HCT116 (cell line): Measurements from ENCODE around the gene ALDOC. TPM values are rescaled to one million over a fixed set of nuclear protein-coding genes. Genes with fewer than 3 reads are reported as not detected.

Source experiments
- ATAC-seq: fragments of 200-7000 bp; cut with Tn5 transposase; 2 replicates; pipeline ENCODE4 v1.9.1; 2020; ENCODE audit warnings: mild to moderate bottlenecking, moderate library complexity
- BruUV-seq: library from RNA; stranded (reverse); fragments of 400-500 nt; replicated peaks from 2 replicates; lab custom pipeline; 2021; lab: Mats Ljungman, UMichigan
- CTCF ChIA-PET: fragments of 300-600 bp; sonication (Branson Sonifier 250); formaldehyde crosslinking; loops from one replicate; lab custom pipeline; 2021; ENCODE audit warnings: antibody characterized with exemption; lab: Charles Lee
- POLR2A ChIA-PET: fragments of 300-600, 350-600 bp; sonication (Branson Sonifier 250); formaldehyde crosslinking; loops from one replicate; lab custom pipeline; 2021; ENCODE audit warnings: antibody characterized with exemption; lab: Charles Lee
- RAD21 ChIA-PET, 2 experiments: fragments of 300-600 bp; sonication (Branson Sonifier 250); formaldehyde crosslinking; loops; one replicate each; lab custom pipeline; 2023; ENCODE audit warnings: low total read pairs in 2 of 2; ENCODE audit not compliant: uncharacterized antibody in 2 of 2, unreplicated experiment in 2 of 2, low non-redundant PET in 1 of 2; lab: Charles Lee
- DNase-seq: peaks from one replicate; pipeline ENCODE4 v3.0.0-alpha.2; 2010; ENCODE audit warnings: low read depth, low spot score
- H2AFZ ChIP-seq: fragments of 200-600 bp; shearing (Covaris generic), sonication (generic); 2 replicates; pipeline ENCODE4 v1.6.1; 2017; ENCODE audit warnings: low read depth, mixed run types, mixed read lengths, antibody characterized with exemption, low read length; ENCODE audit not compliant: poor library complexity, severe bottlenecking
- H3K27ac ChIP-seq: 2 replicates; pipeline ENCODE4 v1.5.1; 2012; ENCODE audit warnings: low read depth, low read length
- H3K27me3 ChIP-seq: fragments of 200-600 bp; sonication (generic); 2 replicates; pipeline ENCODE4 v1.6.1; 2016; ENCODE audit warnings: mixed run types, low read length, mixed read lengths; ENCODE audit not compliant: insufficient read depth
- H3K36me3 ChIP-seq, 2 experiments: fragments of 200-500 bp in 1 of 2; fragments of 200-600 bp in 1 of 2; sonication (Bioruptor generic) in 1 of 2; sonication (generic) in 1 of 2; 2 replicates each; pipeline versions ENCODE4 v1.5.1 to v1.6.1; 2014 to 2016; ENCODE audit warnings: low read length in 2 of 2, inconsistent platforms in 1 of 2, mixed read lengths in 1 of 2, mixed run types in 1 of 2; ENCODE audit not compliant: insufficient read depth in 2 of 2, control insufficient read depth in 1 of 2
- H3K4me1 ChIP-seq, 2 experiments: fragments of 200-600 bp in 1 of 2; sonication (generic) in 1 of 2; 2 replicates each; pipeline versions ENCODE4 v1.5.1 to v1.6.1; 2012 to 2017; ENCODE audit warnings: low read length in 2 of 2, inconsistent platforms in 1 of 2, mild to moderate bottlenecking in 1 of 2, mixed read lengths in 1 of 2, mixed run types in 1 of 2, moderate library complexity in 1 of 2; ENCODE audit not compliant: insufficient read depth in 2 of 2, control insufficient read depth in 1 of 2
- H3K4me2 ChIP-seq: fragments of 200-600 bp; sonication (generic); 2 replicates; pipeline ENCODE4 v1.6.1; 2017; ENCODE audit warnings: mixed run types, low read length, mixed read lengths
- H3K4me3 ChIP-seq, 2 experiments: fragments of 200-600 bp in 1 of 2; sonication (generic) in 1 of 2; replicated peaks in 1 of 2; 2 replicates each; pipeline ENCODE4 v1.5.1; 2011 to 2016; ENCODE audit warnings: low read length in 2 of 2, control low read depth in 1 of 2, low read depth in 1 of 2, mild to moderate bottlenecking in 1 of 2, mixed read lengths in 1 of 2, mixed run types in 1 of 2
- H3K79me2 ChIP-seq: fragments of 200-600 bp; sonication (generic); 2 replicates; pipeline ENCODE4 v1.6.1; 2017; ENCODE audit warnings: mild to moderate bottlenecking, mixed run types, low read length, moderate library complexity, mixed read lengths; ENCODE audit not compliant: insufficient read depth
- H3K9ac ChIP-seq: fragments of 200-600 bp; sonication (generic); 2 replicates; pipeline ENCODE4 v1.6.1; 2016; ENCODE audit warnings: low read length, mixed read lengths
- H3K9me2 ChIP-seq: fragments of 200-600 bp; sonication (generic), shearing (Covaris generic); 2 replicates; pipeline ENCODE4 v1.6.1; 2017; ENCODE audit warnings: mixed run types, mild to moderate bottlenecking, moderate library complexity; ENCODE audit not compliant: insufficient read depth
- H3K9me3 ChIP-seq, 2 experiments: fragments of 200-500 bp in 1 of 2; fragments of 200-600 bp in 1 of 2; sonication (Bioruptor generic) in 1 of 2; sonication (generic) in 1 of 2; 2 replicates each; pipeline ENCODE4 v1.6.1; 2014 to 2017; ENCODE audit warnings: low read length in 2 of 2, mixed read lengths in 2 of 2, inconsistent platforms in 1 of 2, low read depth in 1 of 2, mild to moderate bottlenecking in 1 of 2, mixed run types in 1 of 2, moderate library complexity in 1 of 2; ENCODE audit not compliant: control insufficient read depth in 1 of 2, insufficient read depth in 1 of 2
- H4K20me1 ChIP-seq: fragments of 200-600 bp; sonication (generic), shearing (Covaris generic); 2 replicates; pipeline ENCODE4 v1.6.1; 2017; ENCODE audit warnings: mixed run types, mild to moderate bottlenecking, moderate library complexity; ENCODE audit not compliant: insufficient read depth
- CBX3 ChIP-seq: IDR thresholded peaks from 2 replicates; pipeline ENCODE4 v1.6.1; 2012; ENCODE audit warnings: low read depth
- CEBPB ChIP-seq: IDR thresholded peaks from 2 replicates; pipeline ENCODE4 v1.6.1; 2012; ENCODE audit warnings: low read depth
- ELF1 ChIP-seq: IDR thresholded peaks from 2 replicates; pipeline ENCODE4 v1.6.1; 2012; ENCODE audit warnings: low read depth, borderline replicate concordance
- EZH2 ChIP-seq: fragments of 200-600 bp; sonication (generic); IDR thresholded peaks from 2 replicates; pipeline ENCODE4 v1.6.1; 2017; ENCODE audit warnings: antibody characterized with exemption, mixed run types
- EZH2phosphoT487 ChIP-seq: fragments of 200-600 bp; IDR thresholded peaks from 2 replicates; pipeline ENCODE4 v1.6.1; 2018; ENCODE audit warnings: antibody characterized with exemption, borderline replicate concordance
- FOSL1 ChIP-seq: IDR thresholded peaks from 2 replicates; pipeline ENCODE4 v1.6.1; 2012; ENCODE audit warnings: low read depth
- JUND ChIP-seq: IDR thresholded peaks from 2 replicates; pipeline ENCODE4 v1.6.1; 2012
- RAD21 ChIP-seq: IDR thresholded peaks from 2 replicates; pipeline ENCODE4 v1.6.1; 2012; ENCODE audit warnings: low read depth, mild to moderate bottlenecking
- SIN3A ChIP-seq: IDR thresholded peaks from 2 replicates; pipeline ENCODE4 v1.6.1; 2012; ENCODE audit warnings: low read depth
- SRF ChIP-seq: IDR thresholded peaks from 2 replicates; pipeline ENCODE4 v1.6.1; 2012; ENCODE audit warnings: low read depth
- TCF7L2 ChIP-seq: IDR thresholded peaks from 2 replicates; pipeline ENCODE4 v1.7.0; 2011; ENCODE audit warnings: borderline replicate concordance, inconsistent platforms; ENCODE audit not compliant: insufficient read depth, insufficient read length; ENCODE audit errors: extremely low read depth
- ZFX ChIP-seq: fragments of 450-650 bp; IDR thresholded peaks from 2 replicates; pipeline ENCODE4 v1.6.1; 2017
- ZNF274 ChIP-seq: fragments of 200-500 bp; sonication (Bioruptor generic); IDR thresholded peaks from 2 replicates; pipeline ENCODE4 v1.6.1; 2014; ENCODE audit warnings: mild to moderate bottlenecking, low read depth, low read length, inconsistent platforms
- intact Hi-C: fragments of 100-400 bp; cut with micrococcal nuclease; formaldehyde crosslinking; loops from 2 replicates; pipeline ENCODE4 v1.10.0; 2022
- total RNA-seq: library from RNA; stranded (reverse); gene quantifications from one replicate; pipeline ENCODE4 v1.2.1, GENCODE V29; 2021; ENCODE audit not compliant: unreplicated experiment
- TF ChIP-seq, protein P1 (sequence below), 3 experiments: fragments of 200-600 bp in 1 of 3; sonication (generic) in 1 of 3; IDR thresholded peaks in 2 of 3; conservative IDR thresholded peaks in 1 of 3; 2 replicates each; pipeline ENCODE4 v1.5.1; 2012 to 2017; ENCODE audit warnings: low read depth in 2 of 3, low read length in 2 of 3, antibody characterized with exemption in 1 of 3, borderline replicate concordance in 1 of 3, control low read depth in 1 of 3, mild to moderate bottlenecking in 1 of 3, mixed read lengths in 1 of 3, mixed run types in 1 of 3, moderate library complexity in 1 of 3; ENCODE audit not compliant: insufficient read depth in 1 of 3
- TF ChIP-seq, protein P2 (sequence below): IDR thresholded peaks from 2 replicates; pipeline ENCODE4 v1.6.1; 2012

The ALDOC gene
- total RNA-seq, 1 experiment from 2014 or later = 82.8 TPM

DNA sequence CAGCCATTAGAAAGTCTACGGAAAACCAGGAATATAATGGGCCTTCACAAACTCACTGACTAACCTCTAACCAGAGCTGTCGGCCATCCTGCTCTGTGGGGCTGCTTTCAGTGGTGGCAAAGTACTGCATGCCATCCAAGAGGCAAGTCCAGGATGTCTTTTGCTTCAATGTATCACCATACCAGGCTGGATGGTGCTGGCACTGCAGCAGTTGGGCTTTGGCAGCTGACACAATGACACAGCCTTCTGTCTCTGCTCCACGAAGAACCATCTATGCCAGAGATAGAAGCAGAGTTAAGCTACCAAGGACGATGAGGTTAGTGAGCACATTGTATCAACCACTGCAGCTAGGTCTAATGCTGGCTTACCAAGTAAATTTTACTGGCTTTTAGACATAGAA lies 47.0 kb upstream of the ALDOC start:
- intact Hi-C loops = no loop called here
- CTCF ChIA-PET = interaction anchor here (1.4 kb wide), 1 partner anchor 11 kb away, joined by 3 read pairs; no protein-coding TSS in a partner anchor
- Histone ChIP-seq H3K4me2 (no peak overlapping the region), H3K27ac (no peak overlapping the region), H3K27me3 (no peaks in the 10 kb centered on the region), H2AFZ (no peak overlapping the region), H3K9ac (no peak overlapping the region), H3K4me1 (no peaks in the 10 kb centered on the region), H3K36me3 (peaks cover 69% of the 10 kb centered on the region in 2 experiments), H3K9me2 (no peaks in the 10 kb centered on the region), H3K9me3 (no peaks in the 10 kb centered on the region), H3K4me3 (no peak overlapping the region), H4K20me1 (no peaks in the 10 kb centered on the region), H3K79me2 (no peaks in the 10 kb centered on the region)
- ATAC-seq (no peak), DNase-seq (no peak)
- BruUV-seq = no TSS peak
- RAD21 ChIA-PET = no interaction called here
- POLR2A ChIA-PET = no interaction called here
- TF ChIP-seq, protein P1, sequence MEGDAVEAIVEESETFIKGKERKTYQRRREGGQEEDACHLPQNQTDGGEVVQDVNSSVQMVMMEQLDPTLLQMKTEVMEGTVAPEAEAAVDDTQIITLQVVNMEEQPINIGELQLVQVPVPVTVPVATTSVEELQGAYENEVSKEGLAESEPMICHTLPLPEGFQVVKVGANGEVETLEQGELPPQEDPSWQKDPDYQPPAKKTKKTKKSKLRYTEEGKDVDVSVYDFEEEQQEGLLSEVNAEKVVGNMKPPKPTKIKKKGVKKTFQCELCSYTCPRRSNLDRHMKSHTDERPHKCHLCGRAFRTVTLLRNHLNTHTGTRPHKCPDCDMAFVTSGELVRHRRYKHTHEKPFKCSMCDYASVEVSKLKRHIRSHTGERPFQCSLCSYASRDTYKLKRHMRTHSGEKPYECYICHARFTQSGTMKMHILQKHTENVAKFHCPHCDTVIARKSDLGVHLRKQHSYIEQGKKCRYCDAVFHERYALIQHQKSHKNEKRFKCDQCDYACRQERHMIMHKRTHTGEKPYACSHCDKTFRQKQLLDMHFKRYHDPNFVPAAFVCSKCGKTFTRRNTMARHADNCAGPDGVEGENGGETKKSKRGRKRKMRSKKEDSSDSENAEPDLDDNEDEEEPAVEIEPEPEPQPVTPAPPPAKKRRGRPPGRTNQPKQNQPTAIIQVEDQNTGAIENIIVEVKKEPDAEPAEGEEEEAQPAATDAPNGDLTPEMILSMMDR (IDR thresholded peaks at IDR 0.05 in 2 of 3, conservative IDR thresholded peaks at IDR 0.05 in 1 of 3; ENCODE audit: borderline replicate concordance in 1 of 3, insufficient read depth in 1 of 3, low read depth in 2 of 3, low read length in 2 of 3) = no peak
- no peak for TF ChIP-seq TCF7L2

DNA sequence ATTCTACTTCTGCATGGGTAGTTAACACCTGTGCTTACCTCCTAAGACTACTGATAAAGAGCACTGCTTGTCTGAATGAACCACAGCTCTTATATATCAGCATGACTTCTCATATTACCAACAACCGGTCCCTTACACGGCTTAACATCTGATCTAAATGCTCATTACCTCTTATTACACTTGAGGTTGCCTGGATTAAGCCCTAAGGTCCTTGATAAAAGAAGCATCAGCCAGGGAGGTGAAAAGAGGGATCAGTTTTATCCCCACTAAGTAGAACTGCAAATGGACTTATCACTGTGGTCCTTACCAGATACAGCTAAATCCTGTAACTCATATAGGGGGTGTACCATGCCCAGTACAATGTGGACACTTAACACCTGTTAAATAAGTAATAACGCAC lies 45.5 kb upstream of the ALDOC start:
- RAD21 ChIA-PET = no interaction called here
- intact Hi-C loops = no loop called here
- DNase-seq (no peak), ATAC-seq (no peak)
- H3K9me2 ChIP-seq = no peaks in the 10 kb centered on the region
- no peaks in the 10 kb centered on the region for H4K20me1 ChIP-seq
- H3K4me2 ChIP-seq = no peak overlapping the region
- no peaks in the 10 kb centered on the region for H3K79me2 ChIP-seq
- H3K4me3 ChIP-seq = no peak overlapping the region
- CTCF ChIA-PET = no interaction called here
- TF ChIP-seq SIN3A = no peak
- TF ChIP-seq TCF7L2 = no peak
- TF ChIP-seq RAD21 = no peak
- no peak for TF ChIP-seq CEBPB
- TF ChIP-seq EZH2 = no peak
- no peak for TF ChIP-seq CBX3
- no peak for TF ChIP-seq EZH2phosphoT487
- TF ChIP-seq ZFX = no peak
- TF ChIP-seq, protein P1 (IDR thresholded peaks at IDR 0.05 in 2 of 3, conservative IDR thresholded peaks at IDR 0.05 in 1 of 3; ENCODE audit: borderline replicate concordance in 1 of 3, insufficient read depth in 1 of 3, low read depth in 2 of 3, low read length in 2 of 3) = no peak
- no peak for TF ChIP-seq JUND
- TF ChIP-seq SRF = no peak
- TF ChIP-seq, protein P2, sequence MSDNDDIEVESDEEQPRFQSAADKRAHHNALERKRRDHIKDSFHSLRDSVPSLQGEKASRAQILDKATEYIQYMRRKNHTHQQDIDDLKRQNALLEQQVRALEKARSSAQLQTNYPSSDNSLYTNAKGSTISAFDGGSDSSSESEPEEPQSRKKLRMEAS = no peak
- TF ChIP-seq ELF1 = no peak
- TF ChIP-seq FOSL1 = no peak
- no peak for TF ChIP-seq ZNF274
- no peak overlapping the region for H3K9ac ChIP-seq
- H3K9me3 ChIP-seq = no peaks in the 10 kb centered on the region
- H3K27ac ChIP-seq = no peak overlapping the region
- no peaks in the 10 kb centered on the region for H3K27me3 ChIP-seq
- H3K4me1 ChIP-seq = no peaks in the 10 kb centered on the region
- no peak overlapping the region for H2AFZ ChIP-seq
- no TSS peak for BruUV-seq
- POLR2A ChIA-PET = no interaction called here
- peaks cover 70 to 74% of the 10 kb centered on the region in 2 experiments for H3K36me3 ChIP-seq
